NCI-H446 (cell line): Measurements from ENCODE around the gene JUP.
"Not testable (repeated sequence)": the region's sequence is repeated elsewhere in the genome, so short reads cannot be mapped to it uniquely, and the experiment has no call there.

Experiments
- DNase-seq, 2 experiments: peaks; one replicate each; lab custom pipeline; 2025; lab: John Stamatoyannopoulos, UW

Gene JUP

GRCh38 chr17:41786227-41787020 is at the start of gene JUP:
TSS of gene JUP (minus strand) at chr17:41786711. CDS start at chr17:41771854, 14,857 bp downstream.
- DNase-seq = peak; percentile 91 to 97

GRCh38 chr17:41835800-41836549 is 49.5 kb upstream of the JUP start, which contains the start of gene NT5C3B:
TSS of gene NT5C3B (minus strand) at chr17:41836232. CDS start at chr17:41836193, 39 bp downstream.
- DNase-seq = peak; percentile 25 to 80

- no peak for DNase-seq
Observed at GRCh38 chr17:41835214-41835799, 48.8 kb upstream of the JUP start.

- not testable (repeated sequence) for DNase-seq
Observed at GRCh38 chr17:41829961-41830360, 43.5 kb upstream of the JUP start.

GRCh38 chr17:41825175-41825845 is 38.8 kb upstream of the JUP start:
- no peak for DNase-seq

GRCh38 chr17:41824086-41824485 is 37.6 kb upstream of the JUP start:
- no peak for DNase-seq

- no peak for DNase-seq
Observed at GRCh38 chr17:41823580-41823979, 37.1 kb upstream of the JUP start.

- DNase-seq = no peak
Observed at GRCh38 chr17:41823141-41823524, 36.6 kb upstream of the JUP start.

GRCh38 chr17:41822216-41823140 is 36.0 kb upstream of the JUP start:
- DNase-seq = no peak

GRCh38 chr17:41821776-41822175 is 35.3 kb upstream of the JUP start:
- DNase-seq = no peak

- DNase-seq = no peak
Observed at GRCh38 chr17:41818024-41818423, 31.5 kb upstream of the JUP start.

GRCh38 chr17:41816637-41817320 is 30.3 kb upstream of the JUP start:
- no peak for DNase-seq

- no peak for DNase-seq
Observed at GRCh38 chr17:41814195-41814594, 27.7 kb upstream of the JUP start.

- DNase-seq = no peak
Observed at GRCh38 chr17:41813699-41814124, 27.2 kb upstream of the JUP start.

- DNase-seq = no peak
Observed at GRCh38 chr17:41813152-41813680, 26.7 kb upstream of the JUP start.

- DNase-seq = peak in 1 of 2 experiments; percentile 13
Observed at GRCh38 chr17:41812381-41813151, 26.1 kb upstream of the JUP start, which contains the start of gene FKBP10. TSS of gene FKBP10 (plus strand) at chr17:41813004. CDS start at chr17:41813035, 31 bp downstream.

GRCh38 chr17:41811549-41812380 is 25.3 kb upstream of the JUP start, which contains the start of gene P3H4:
TSS of gene P3H4 (minus strand) at chr17:41811949. CDS start at chr17:41811915, 34 bp downstream.
- peak in 1 of 2 experiments; percentile 76 for DNase-seq
